ENCODE measurements around the gene ABHD4.

ABHD4 gene

DNA sequence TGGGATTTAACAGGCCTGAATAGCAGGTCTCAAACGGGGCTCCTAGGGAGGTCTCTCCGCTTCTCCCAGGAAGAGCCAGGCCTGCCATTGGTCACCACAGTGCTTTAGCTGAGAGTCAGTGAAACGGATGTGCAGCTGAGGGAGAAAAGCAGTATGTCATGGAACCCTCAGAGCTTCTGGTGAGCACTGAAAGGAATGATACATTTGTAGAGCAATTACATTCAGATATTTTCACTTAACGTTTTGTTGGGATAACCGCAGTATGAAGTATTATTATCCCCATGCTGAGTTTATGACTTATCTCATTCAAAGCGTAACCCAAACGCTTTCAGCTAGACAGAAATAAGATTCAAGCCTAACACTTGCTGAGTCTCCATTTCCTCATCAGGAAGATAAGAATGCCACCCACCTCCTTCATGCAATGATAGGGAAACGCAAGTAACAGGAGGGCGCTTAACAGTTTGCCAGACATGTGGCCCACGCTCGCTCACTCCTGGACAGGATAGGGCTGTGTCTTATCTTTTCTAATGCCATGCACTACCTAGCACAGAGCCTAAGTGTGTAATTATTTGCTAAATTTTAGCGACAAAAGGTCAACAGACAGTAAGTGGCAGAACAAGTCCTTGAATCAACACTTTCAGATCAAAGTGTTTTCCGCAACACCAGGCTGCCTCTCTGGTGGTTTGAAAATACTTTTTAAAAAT is 37.3 kb upstream of the ABHD4 start:
- peaks cover 7% of the 10 kb centered on the region for H3K36me3 ChIP-seq
- TF ChIP-seq, protein P1, sequence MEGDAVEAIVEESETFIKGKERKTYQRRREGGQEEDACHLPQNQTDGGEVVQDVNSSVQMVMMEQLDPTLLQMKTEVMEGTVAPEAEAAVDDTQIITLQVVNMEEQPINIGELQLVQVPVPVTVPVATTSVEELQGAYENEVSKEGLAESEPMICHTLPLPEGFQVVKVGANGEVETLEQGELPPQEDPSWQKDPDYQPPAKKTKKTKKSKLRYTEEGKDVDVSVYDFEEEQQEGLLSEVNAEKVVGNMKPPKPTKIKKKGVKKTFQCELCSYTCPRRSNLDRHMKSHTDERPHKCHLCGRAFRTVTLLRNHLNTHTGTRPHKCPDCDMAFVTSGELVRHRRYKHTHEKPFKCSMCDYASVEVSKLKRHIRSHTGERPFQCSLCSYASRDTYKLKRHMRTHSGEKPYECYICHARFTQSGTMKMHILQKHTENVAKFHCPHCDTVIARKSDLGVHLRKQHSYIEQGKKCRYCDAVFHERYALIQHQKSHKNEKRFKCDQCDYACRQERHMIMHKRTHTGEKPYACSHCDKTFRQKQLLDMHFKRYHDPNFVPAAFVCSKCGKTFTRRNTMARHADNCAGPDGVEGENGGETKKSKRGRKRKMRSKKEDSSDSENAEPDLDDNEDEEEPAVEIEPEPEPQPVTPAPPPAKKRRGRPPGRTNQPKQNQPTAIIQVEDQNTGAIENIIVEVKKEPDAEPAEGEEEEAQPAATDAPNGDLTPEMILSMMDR (IDR thresholded peaks at IDR 0.05; ENCODE audit: low read depth, low read length), result no peak
- H3K9me3 ChIP-seq (ENCODE audit: severe bottlenecking), result no peaks in the 10 kb centered on the region
- no peaks in the 10 kb centered on the region for H3K27me3 ChIP-seq (ENCODE audit: insufficient read depth, low read depth, severe bottlenecking)
- no peak overlapping the region for H3K4me3 ChIP-seq (ENCODE audit: low read depth, low read length)
- no peak for DNase-seq
- H3K27ac ChIP-seq, result no peak overlapping the region

DNA sequence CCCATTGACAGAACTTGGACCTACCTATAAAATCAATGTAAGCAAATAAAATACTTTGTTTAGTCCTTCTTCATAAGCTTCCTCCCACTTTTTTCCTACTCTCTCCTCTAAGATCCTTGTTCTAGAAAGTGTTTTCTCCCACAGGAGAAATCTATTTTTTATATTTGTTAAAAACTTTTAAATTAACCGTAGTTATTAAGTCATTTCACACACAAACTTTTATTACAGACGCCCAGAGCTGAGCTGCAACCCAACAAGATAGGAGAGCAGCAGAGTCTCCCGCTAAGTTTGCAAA is 36.8 kb upstream of the ABHD4 start:
- Histone ChIP-seq H3K36me3 (peaks cover 9% of the 10 kb centered on the region), H3K27me3 (ENCODE audit: insufficient read depth, low read depth, severe bottlenecking) (no peaks in the 10 kb centered on the region), H3K9me3 (ENCODE audit: severe bottlenecking) (no peaks in the 10 kb centered on the region), H3K27ac (no peak overlapping the region), H3K4me3 (ENCODE audit: low read depth, low read length) (no peak overlapping the region)
- no peak for DNase-seq
- TF ChIP-seq, protein P1 (IDR thresholded peaks at IDR 0.05; ENCODE audit: low read depth, low read length), result no peak

DNA sequence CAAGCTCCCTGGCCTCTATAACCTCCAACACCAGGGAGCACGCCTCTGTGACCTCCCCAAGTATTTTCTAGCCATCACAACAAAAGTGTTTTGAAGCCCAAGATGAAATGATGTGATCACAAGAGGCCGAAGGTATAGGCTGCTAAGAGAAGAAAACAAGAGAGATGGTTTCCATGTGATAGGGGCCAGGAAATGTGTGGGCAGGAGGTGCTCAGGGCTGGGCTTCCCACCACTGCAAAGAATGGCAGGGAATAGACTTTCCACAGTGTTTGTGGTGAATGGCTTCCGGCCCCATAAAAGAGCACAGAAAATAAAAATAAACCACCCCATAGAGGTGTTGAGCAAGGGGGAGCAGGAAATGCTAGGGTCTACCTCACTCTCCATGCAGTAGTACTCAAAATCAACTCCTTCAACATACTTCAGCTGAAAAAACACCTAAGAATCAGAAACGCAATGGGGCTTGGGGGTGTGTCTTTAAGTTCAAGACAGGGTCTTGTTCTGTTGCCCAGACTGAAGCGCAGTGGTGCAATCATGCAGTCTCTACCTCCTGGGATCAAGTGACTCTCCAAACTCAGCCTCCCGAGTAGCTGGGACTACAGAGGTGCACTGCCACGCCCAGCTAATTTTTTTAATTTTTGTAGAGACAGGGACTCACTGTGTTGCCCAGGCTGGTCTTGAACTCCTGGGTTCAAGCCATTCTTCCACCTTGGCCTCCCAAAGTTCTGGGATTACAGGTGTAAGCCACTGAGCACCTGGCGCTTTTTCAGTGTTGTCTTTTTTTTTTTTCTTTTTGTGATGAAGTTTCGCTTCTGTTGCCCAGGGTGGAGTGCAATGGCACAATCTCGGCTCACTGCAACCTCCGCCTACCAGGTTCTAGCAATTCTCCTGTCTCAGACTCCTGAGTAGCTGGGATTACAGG is 36.2 kb upstream of the ABHD4 start:
- DNase-seq, result no peak
- H3K9me3 ChIP-seq (ENCODE audit: severe bottlenecking), result no peaks in the 10 kb centered on the region
- H3K27ac ChIP-seq, result no peak overlapping the region
- H3K36me3 ChIP-seq, result peaks cover 9% of the 10 kb centered on the region
- TF ChIP-seq, protein P1 (IDR thresholded peaks at IDR 0.05; ENCODE audit: low read depth, low read length), result no peak
- no peaks in the 10 kb centered on the region for H3K27me3 ChIP-seq (ENCODE audit: insufficient read depth, low read depth, severe bottlenecking)
- H3K4me3 ChIP-seq (ENCODE audit: low read depth, low read length), result no peak overlapping the region

DNA sequence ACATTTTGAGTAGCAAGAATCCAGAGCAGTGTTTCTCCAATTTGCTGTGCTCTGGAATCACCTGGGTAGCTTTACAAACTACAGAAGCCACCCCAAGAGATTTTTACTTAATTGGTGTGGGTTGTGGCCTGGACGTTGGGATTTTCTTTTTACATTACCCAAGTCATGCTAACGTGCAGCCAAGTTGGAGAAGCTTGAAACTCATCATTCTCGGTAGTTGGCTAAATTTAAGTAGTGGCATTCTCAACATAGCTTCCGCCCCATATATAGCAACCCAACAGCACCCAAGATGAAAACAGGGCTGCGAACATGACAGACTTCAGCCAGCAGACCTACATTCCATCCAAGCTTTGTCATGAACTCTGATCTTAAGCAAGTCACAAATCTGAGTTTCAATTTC is 34.1 kb upstream of the ABHD4 start:
- peaks cover 12% of the 10 kb centered on the region for H3K36me3 ChIP-seq
- H3K4me3 ChIP-seq (ENCODE audit: low read depth, low read length), result no peak overlapping the region

DNA sequence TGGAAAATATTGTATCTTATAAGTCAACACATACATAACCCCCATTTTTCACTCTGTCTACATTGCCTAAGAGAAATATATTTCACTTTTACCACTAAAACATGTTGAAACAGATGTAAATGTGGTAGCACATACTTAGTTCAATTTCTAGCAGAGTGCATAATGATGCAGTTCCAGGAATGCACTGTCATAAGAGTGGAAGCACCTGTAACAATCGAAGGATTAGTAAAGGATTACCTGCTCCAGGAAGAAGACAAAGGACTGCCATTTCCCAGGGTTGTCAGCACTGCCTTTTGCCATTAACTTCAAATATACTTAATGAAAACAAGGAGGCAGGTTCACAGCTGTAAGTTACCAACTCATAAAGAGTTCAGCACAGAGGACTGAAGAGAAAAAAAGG is 33.6 kb upstream of the ABHD4 start:
- no peak for DNase-seq
- Histone ChIP-seq H3K4me3 (ENCODE audit: low read depth, low read length) (no peak overlapping the region), H3K27me3 (ENCODE audit: insufficient read depth, low read depth, severe bottlenecking) (no peaks in the 10 kb centered on the region), H3K36me3 (peaks cover 12% of the 10 kb centered on the region), H3K27ac (peak overlapping the region; percentile 39), H3K9me3 (ENCODE audit: severe bottlenecking) (no peaks in the 10 kb centered on the region)
- TF ChIP-seq, protein P1 (IDR thresholded peaks at IDR 0.05; ENCODE audit: low read depth, low read length), result no peak

More for the DNA sequence above, 34.1 kb upstream of the ABHD4 start:
- H3K27ac ChIP-seq, result no peak overlapping the region; the same call in 1 of the 2 replicates
- no peaks in the 10 kb centered on the region for H3K9me3 ChIP-seq (ENCODE audit: severe bottlenecking)
- TF ChIP-seq, protein P1 (IDR thresholded peaks at IDR 0.05; ENCODE audit: low read depth, low read length), result no peak
- no peaks in the 10 kb centered on the region for H3K27me3 ChIP-seq (ENCODE audit: insufficient read depth, low read depth, severe bottlenecking)
- no peak for DNase-seq
